SK-N-SH (cell line): ENCODE measurements around the gene EML2. TPM values are rescaled to one million over a fixed set of nuclear protein-coding genes. Genes with fewer than 3 reads are reported as not detected.
"Not testable (repeated sequence)": the region's sequence is repeated elsewhere in the genome, so short reads cannot be mapped to it uniquely, and the experiment has no call there.

Source experiments
- CTCF ChIA-PET: fragments of 300-600, 350-600 bp; formaldehyde crosslinking; extraction: SDS; loops from one replicate; lab custom pipeline; 2021; lab: Yijun Ruan, JAX
- POLR2A ChIA-PET: fragments of 350-600 bp; sonication (Branson Sonifier 250); formaldehyde crosslinking; extraction: SDS; loops from one replicate; lab custom pipeline; 2020; ENCODE audit warnings: antibody characterized with exemption, inconsistent platforms; lab: Yijun Ruan, JAX
- DNase-seq: peaks from one replicate; pipeline ENCODE4 v3.0.0; 2012
- H2AFZ ChIP-seq: fragments of 200-600 bp; sonication (generic); 2 replicates; pipeline ENCODE4 v1.8.1; 2016; ENCODE audit warnings: antibody characterized with exemption, mild to moderate bottlenecking, low read depth
- H3F3A ChIP-seq: fragments of 200-600 bp; sonication (generic); replicated peaks from 2 replicates; pipeline ENCODE3; 2016; ENCODE audit warnings: antibody characterized with exemption, mild to moderate bottlenecking; ENCODE audit not compliant: insufficient read depth
- H3K27ac ChIP-seq, 2 experiments: fragments of 200-500 bp in 1 of 2; fragments of 200-600 bp in 1 of 2; sonication (Bioruptor generic) in 1 of 2; sonication (generic), shearing (Covaris generic) in 1 of 2; 2 replicates each; pipeline versions ENCODE4 v1.5.1 to v1.6.1; 2014 to 2016; ENCODE audit warnings: low read depth in 2 of 2, inconsistent platforms in 1 of 2, low read length in 1 of 2, mild to moderate bottlenecking in 1 of 2, mixed read lengths in 1 of 2
- H3K27me3 ChIP-seq: fragments of 200-600 bp; sonication (generic), shearing (Covaris generic); 2 replicates; pipeline ENCODE4 v1.6.1; 2016; ENCODE audit warnings: mixed run types; ENCODE audit not compliant: insufficient read depth
- H3K36me3 ChIP-seq, 2 experiments: fragments of 200-500 bp in 1 of 2; fragments of 200-600 bp in 1 of 2; sonication (Bioruptor generic) in 1 of 2; sonication (generic) in 1 of 2; replicated peaks in 1 of 2; 2 replicates each; pipeline versions ENCODE3 to v1.5.1; 2014 to 2016; ENCODE audit warnings: low read length in 1 of 2, mild to moderate bottlenecking in 1 of 2; ENCODE audit not compliant: insufficient read depth in 2 of 2, control insufficient read depth in 1 of 2
- H3K4me1 ChIP-seq, 2 experiments: fragments of 200-500 bp in 1 of 2; fragments of 200-600 bp in 1 of 2; sonication (Bioruptor generic) in 1 of 2; sonication (generic), shearing (Covaris generic) in 1 of 2; 2 replicates each; pipeline versions ENCODE4 v1.5.1 to v1.6.1; 2014 to 2016; ENCODE audit warnings: low read depth in 1 of 2, low read length in 1 of 2, mixed run types in 1 of 2; ENCODE audit not compliant: insufficient read depth in 2 of 2, control insufficient read depth in 1 of 2
- H3K4me2 ChIP-seq: fragments of 200-600 bp; sonication (generic), shearing (Covaris generic); 2 replicates; pipeline ENCODE4 v1.6.1; 2017; ENCODE audit warnings: mixed run types
- H3K4me3 ChIP-seq, 2 experiments: fragments of 200-500 bp in 1 of 2; fragments of 200-600 bp in 1 of 2; sonication (Bioruptor generic) in 1 of 2; sonication (generic), shearing (Covaris generic) in 1 of 2; 2 replicates each; pipeline versions ENCODE4 v1.5.1 to v1.8.1; 2014 to 2016; ENCODE audit warnings: low read depth in 2 of 2, inconsistent platforms in 1 of 2, low read length in 1 of 2, mild to moderate bottlenecking in 1 of 2, mixed read lengths in 1 of 2, moderate library complexity in 1 of 2
- H3K79me2 ChIP-seq: fragments of 200-600 bp; sonication (generic); 2 replicates; pipeline ENCODE4 v1.8.1; 2017; ENCODE audit warnings: mild to moderate bottlenecking; ENCODE audit not compliant: insufficient read depth
- H3K9ac ChIP-seq: fragments of 200-600 bp; sonication (generic); 2 replicates; pipeline ENCODE4 v1.6.1; 2017; ENCODE audit warnings: mixed run types
- H3K9me2 ChIP-seq: fragments of 200-600 bp; sonication (generic); 2 replicates; pipeline ENCODE4 v1.6.1; 2017; ENCODE audit warnings: mixed run types
- H3K9me3 ChIP-seq: fragments of 200-600 bp; sonication (generic); 2 replicates; pipeline ENCODE4 v1.6.1; 2017; ENCODE audit warnings: mixed run types, mild to moderate bottlenecking, moderate library complexity
- H4K20me1 ChIP-seq: fragments of 200-600 bp; sonication (generic); 2 replicates; pipeline ENCODE4 v1.6.1; 2017; ENCODE audit warnings: mild to moderate bottlenecking, mixed run types; ENCODE audit not compliant: insufficient read depth
- CHD2 ChIP-seq: fragments of 150-350 bp; IDR thresholded peaks from 2 replicates; pipeline ENCODE4 v1.6.1; 2018; ENCODE audit warnings: low read length; ENCODE audit not compliant: partially characterized antibody
- ELF1 ChIP-seq: IDR thresholded peaks from 2 replicates; pipeline ENCODE4 v1.4.0; 2012
- EP300 ChIP-seq, 2 experiments: IDR thresholded peaks; 2 replicates each; pipeline versions ENCODE4 v1.4.0 to v1.6.1; 2012; ENCODE audit warnings: borderline replicate concordance in 1 of 2, low read depth in 1 of 2, low read length in 1 of 2
- FOXJ3 ChIP-seq: sonication (generic); formaldehyde crosslinking; IDR thresholded peaks from 2 replicates; pipeline ENCODE4 v1.5.1; 2020; ENCODE audit warnings: mild to moderate bottlenecking, missing genetic modification reagents
- FOXM1 ChIP-seq: IDR thresholded peaks from 2 replicates; pipeline ENCODE4 v1.4.0; 2012; ENCODE audit warnings: low read depth, mild to moderate bottlenecking
- GABPA ChIP-seq: IDR thresholded peaks from 2 replicates; pipeline ENCODE4 v1.4.0; 2012; ENCODE audit warnings: low read depth, mild to moderate bottlenecking
- MEF2A ChIP-seq: IDR thresholded peaks from 2 replicates; pipeline ENCODE4 v1.4.0; 2012; ENCODE audit warnings: low read depth, borderline replicate concordance
- MXI1 ChIP-seq: IDR thresholded peaks from 2 replicates; pipeline ENCODE4 v1.6.1; 2012; ENCODE audit warnings: mild to moderate bottlenecking, low read depth, low read length, improper control_type of control experiment
- NFIC ChIP-seq: IDR thresholded peaks from 2 replicates; pipeline ENCODE4 v1.4.0; 2012; ENCODE audit warnings: borderline replicate concordance
- RCOR1 ChIP-seq: fragments of 150-350 bp; IDR thresholded peaks from 2 replicates; pipeline ENCODE4 v1.6.1; 2017; ENCODE audit warnings: antibody characterized with exemption, low read length
- YY1 ChIP-seq: IDR thresholded peaks from 2 replicates; pipeline ENCODE4 v1.4.0; 2012; ENCODE audit warnings: low read depth, mild to moderate bottlenecking
- WGBS: methylation state at CpG from one replicate; pipeline ENCODE4 v1.1.6; 2017; ENCODE audit warnings: low lambda C conversion rate; 5-methylcytosine and 5-hydroxymethylcytosine counted together
- polyA plus RNA-seq, 3 experiments: library from polyadenylated mRNA; depleted of rRNA; stranded (reverse); fragments of >200 nt; gene quantifications; 2 replicates each; pipeline ENCODE4 v1.2.3, GENCODE V29; 2012
- TF ChIP-seq, protein P1 (sequence below): IDR thresholded peaks from 2 replicates; pipeline ENCODE4 v1.4.0; 2012; ENCODE audit warnings: low read depth, borderline replicate concordance
- TF ChIP-seq, protein P2 (sequence below): IDR thresholded peaks from 2 replicates; pipeline ENCODE4 v1.6.1; 2012; ENCODE audit warnings: mild to moderate bottlenecking, low read depth, low read length, moderate library complexity
- TF ChIP-seq, protein P3 (sequence below): IDR thresholded peaks from 2 replicates; pipeline ENCODE4; 2012
- TF ChIP-seq, protein P4 (sequence below): fragments of 150-350 bp; IDR thresholded peaks from 2 replicates; pipeline ENCODE4 v1.6.1; 2016; ENCODE audit warnings: mild to moderate bottlenecking, low read depth, low read length

The EML2 gene
- polyA plus RNA-seq, 1 of the 3 experiments (the other 2 are of a cell fraction): 12.4 TPM

DNA sequence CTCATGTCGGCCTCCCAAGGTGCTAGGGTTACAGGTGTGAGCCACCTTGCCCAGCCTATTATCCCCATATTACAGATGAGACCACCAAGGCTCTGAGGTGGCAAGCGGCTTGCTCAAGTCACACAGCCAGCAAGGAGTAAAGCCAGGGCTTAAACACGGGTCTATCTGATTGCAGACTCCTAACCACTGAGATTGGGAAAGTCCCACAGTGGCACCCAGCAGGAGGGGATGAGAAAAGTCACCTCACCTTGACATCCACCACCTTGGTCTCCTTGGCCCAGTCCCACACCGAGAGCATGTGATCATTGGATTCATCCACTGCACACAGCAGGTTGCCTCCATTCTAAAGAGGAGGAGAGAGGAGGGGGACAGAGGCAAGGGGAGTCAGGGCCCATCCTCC is 9.5 kb downstream of the EML2 start:
- CTCF ChIA-PET: interaction anchor here (6.2 kb wide), 1 partner anchor 13 kb away, joined by 53 read pairs; no protein-coding TSS in a partner anchor
- 96% methylated on average over 4 of the region's 4 CpGs for WGBS
- H3K4me2 ChIP-seq: 0 out of 2 replicates have a peak overlapping the region, but pooled peaks have one; percentile 23
- DNase-seq: no peak
- POLR2A ChIA-PET: no interaction called here
- no peaks in the 10 kb centered on the region for H3K36me3 ChIP-seq
- no peak overlapping the region for H3K4me3 ChIP-seq
- no peaks in the 10 kb centered on the region for H3K79me2 ChIP-seq
- no peaks in the 10 kb centered on the region for H3K9me2 ChIP-seq
- H3K9ac ChIP-seq: no peak overlapping the region
- H3K27ac ChIP-seq: peak overlapping the region in 1 of 2 experiments; percentile 84; a peak in 2 of 4 replicates
- H3F3A ChIP-seq: peaks cover 28% of the 10 kb centered on the region
- no peaks in the 10 kb centered on the region for H4K20me1 ChIP-seq
- peaks cover 3 to 19% of the 10 kb centered on the region in 2 experiments; a peak in 2 of 4 replicates for H3K4me1 ChIP-seq
- no peaks in the 10 kb centered on the region for H3K27me3 ChIP-seq
- TF ChIP-seq MEF2A (no peak), RCOR1 (no peak), ELF1 (no peak), NFIC (no peak), YY1 (no peak)
- H2AFZ ChIP-seq: no peak overlapping the region
- H3K9me3 ChIP-seq: no peaks in the 10 kb centered on the region

DNA sequence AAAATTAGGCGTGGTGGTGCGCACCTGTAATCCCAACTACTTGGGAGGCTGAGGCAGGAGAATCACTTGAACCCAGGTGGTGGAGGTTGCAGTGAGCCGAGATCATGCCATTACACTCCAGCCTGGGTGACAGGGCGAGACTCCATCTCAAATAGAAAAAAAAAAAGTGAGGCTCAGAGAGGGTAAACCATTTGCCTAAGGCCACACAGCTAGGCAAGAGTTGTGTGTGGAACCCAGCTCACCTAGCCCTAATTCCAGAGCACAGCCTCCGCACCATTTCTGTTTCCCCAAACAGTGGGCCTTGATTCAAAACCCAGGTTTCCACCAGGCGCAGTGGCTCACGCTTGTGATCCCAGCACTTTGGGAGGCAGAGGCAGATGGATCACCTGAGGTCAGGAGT is 11.0 kb downstream of the EML2 start:
- CTCF ChIA-PET: interaction anchor here (0.9 kb wide), 1 partner anchor 21 kb away, joined by 3 read pairs; no protein-coding TSS in a partner anchor
- H3F3A ChIP-seq: peaks cover 28% of the 10 kb centered on the region
- DNase-seq, H3K9me2 ChIP-seq, H3K27me3 ChIP-seq, POLR2A ChIA-PET, H3K79me2 ChIP-seq, H3K27ac ChIP-seq, H2AFZ ChIP-seq, H3K4me2 ChIP-seq, H3K9me3 ChIP-seq, H3K4me3 ChIP-seq, H3K9ac ChIP-seq, H4K20me1 ChIP-seq, H3K36me3 ChIP-seq: not testable (repeated sequence)
- peaks cover 3 to 19% of the 10 kb centered on the region in 2 experiments; a peak in 2 of 4 replicates for H3K4me1 ChIP-seq
- WGBS: 89% methylated on average over 5 of the region's 7 CpGs

DNA sequence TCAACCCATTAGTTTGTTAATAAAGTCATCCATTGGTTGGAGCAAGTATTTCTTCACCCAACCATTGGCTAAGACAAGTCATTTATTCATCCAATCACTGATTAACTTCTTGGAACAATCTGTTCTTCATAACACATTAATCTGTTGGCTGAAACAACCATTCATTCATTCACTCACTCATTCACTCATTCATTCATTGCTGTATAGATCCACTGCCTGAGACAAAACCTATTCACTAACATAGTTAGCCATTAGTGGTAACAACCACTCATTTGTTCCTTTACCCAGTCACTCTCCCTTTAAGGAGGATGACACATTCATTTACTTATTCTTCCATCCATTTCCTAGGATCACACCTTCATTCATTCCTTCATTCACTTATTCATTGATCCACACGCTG is 15.2 kb downstream of the EML2 start:
- DNase-seq: no peak
- Histone ChIP-seq H3K4me1 (no peaks in the 10 kb centered on the region), H2AFZ (no peak overlapping the region), H3K4me3 (no peak overlapping the region), H3K9me2 (no peaks in the 10 kb centered on the region), H3K79me2 (no peaks in the 10 kb centered on the region), H4K20me1 (no peaks in the 10 kb centered on the region), H3K36me3 (no peaks in the 10 kb centered on the region), H3F3A (no peaks in the 10 kb centered on the region), H3K27ac (no peak overlapping the region), H3K9me3 (no peaks in the 10 kb centered on the region), H3K9ac (no peak overlapping the region), H3K4me2 (no peak overlapping the region), H3K27me3 (no peaks in the 10 kb centered on the region)
- ChIA-PET CTCF (no interaction called here), POLR2A (no interaction called here)
- 88% methylated on average over 1 of the region's 1 CpG for WGBS
- TF ChIP-seq GABPA (no peak), NFIC (no peak), FOXJ3 (CRISPR knock-in tag) (no peak), FOXM1 (no peak), EP300 (IDR thresholded peaks at IDR 0.05; ENCODE audit: borderline replicate concordance in 1 of 2, low read depth in 1 of 2, low read length in 1 of 2) (no peak), CHD2 (no peak), MXI1 (no peak)
- TF ChIP-seq, protein P1, sequence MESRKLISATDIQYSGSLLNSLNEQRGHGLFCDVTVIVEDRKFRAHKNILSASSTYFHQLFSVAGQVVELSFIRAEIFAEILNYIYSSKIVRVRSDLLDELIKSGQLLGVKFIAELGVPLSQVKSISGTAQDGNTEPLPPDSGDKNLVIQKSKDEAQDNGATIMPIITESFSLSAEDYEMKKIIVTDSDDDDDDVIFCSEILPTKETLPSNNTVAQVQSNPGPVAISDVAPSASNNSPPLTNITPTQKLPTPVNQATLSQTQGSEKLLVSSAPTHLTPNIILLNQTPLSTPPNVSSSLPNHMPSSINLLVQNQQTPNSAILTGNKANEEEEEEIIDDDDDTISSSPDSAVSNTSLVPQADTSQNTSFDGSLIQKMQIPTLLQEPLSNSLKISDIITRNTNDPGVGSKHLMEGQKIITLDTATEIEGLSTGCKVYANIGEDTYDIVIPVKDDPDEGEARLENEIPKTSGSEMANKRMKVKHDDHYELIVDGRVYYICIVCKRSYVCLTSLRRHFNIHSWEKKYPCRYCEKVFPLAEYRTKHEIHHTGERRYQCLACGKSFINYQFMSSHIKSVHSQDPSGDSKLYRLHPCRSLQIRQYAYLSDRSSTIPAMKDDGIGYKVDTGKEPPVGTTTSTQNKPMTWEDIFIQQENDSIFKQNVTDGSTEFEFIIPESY: no peak
- TF ChIP-seq, protein P2, sequence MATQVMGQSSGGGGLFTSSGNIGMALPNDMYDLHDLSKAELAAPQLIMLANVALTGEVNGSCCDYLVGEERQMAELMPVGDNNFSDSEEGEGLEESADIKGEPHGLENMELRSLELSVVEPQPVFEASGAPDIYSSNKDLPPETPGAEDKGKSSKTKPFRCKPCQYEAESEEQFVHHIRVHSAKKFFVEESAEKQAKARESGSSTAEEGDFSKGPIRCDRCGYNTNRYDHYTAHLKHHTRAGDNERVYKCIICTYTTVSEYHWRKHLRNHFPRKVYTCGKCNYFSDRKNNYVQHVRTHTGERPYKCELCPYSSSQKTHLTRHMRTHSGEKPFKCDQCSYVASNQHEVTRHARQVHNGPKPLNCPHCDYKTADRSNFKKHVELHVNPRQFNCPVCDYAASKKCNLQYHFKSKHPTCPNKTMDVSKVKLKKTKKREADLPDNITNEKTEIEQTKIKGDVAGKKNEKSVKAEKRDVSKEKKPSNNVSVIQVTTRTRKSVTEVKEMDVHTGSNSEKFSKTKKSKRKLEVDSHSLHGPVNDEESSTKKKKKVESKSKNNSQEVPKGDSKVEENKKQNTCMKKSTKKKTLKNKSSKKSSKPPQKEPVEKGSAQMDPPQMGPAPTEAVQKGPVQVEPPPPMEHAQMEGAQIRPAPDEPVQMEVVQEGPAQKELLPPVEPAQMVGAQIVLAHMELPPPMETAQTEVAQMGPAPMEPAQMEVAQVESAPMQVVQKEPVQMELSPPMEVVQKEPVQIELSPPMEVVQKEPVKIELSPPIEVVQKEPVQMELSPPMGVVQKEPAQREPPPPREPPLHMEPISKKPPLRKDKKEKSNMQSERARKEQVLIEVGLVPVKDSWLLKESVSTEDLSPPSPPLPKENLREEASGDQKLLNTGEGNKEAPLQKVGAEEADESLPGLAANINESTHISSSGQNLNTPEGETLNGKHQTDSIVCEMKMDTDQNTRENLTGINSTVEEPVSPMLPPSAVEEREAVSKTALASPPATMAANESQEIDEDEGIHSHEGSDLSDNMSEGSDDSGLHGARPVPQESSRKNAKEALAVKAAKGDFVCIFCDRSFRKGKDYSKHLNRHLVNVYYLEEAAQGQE: no peak
- TF ChIP-seq, protein P3, sequence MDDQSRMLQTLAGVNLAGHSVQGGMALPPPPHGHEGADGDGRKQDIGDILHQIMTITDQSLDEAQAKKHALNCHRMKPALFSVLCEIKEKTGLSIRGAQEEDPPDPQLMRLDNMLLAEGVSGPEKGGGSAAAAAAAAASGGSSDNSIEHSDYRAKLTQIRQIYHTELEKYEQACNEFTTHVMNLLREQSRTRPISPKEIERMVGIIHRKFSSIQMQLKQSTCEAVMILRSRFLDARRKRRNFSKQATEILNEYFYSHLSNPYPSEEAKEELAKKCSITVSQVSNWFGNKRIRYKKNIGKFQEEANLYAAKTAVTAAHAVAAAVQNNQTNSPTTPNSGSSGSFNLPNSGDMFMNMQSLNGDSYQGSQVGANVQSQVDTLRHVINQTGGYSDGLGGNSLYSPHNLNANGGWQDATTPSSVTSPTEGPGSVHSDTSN: no peak
- TF ChIP-seq, protein P4, sequence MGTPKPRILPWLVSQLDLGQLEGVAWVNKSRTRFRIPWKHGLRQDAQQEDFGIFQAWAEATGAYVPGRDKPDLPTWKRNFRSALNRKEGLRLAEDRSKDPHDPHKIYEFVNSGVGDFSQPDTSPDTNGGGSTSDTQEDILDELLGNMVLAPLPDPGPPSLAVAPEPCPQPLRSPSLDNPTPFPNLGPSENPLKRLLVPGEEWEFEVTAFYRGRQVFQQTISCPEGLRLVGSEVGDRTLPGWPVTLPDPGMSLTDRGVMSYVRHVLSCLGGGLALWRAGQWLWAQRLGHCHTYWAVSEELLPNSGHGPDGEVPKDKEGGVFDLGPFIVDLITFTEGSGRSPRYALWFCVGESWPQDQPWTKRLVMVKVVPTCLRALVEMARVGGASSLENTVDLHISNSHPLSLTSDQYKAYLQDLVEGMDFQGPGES: no peak
